ENCODE data around the gene PLAAT4.
A peak's percentile ranks its signal among the peaks of the same experiment; 100 is the strongest.

The PLAAT4 gene

GRCh38 chr11:63536669-63537292 is at the start of gene PLAAT4:
Gene PLAAT4 (plus strand): TSS chr11:63536808. CDS start chr11:63536869, 61 bp downstream.
- no peak for DNase-seq

- DNase-seq: no peak
Measured at GRCh38 chr11:63488789-63489188, 47.8 kb upstream of the PLAAT4 start.

GRCh38 chr11:63489879-63490278 is 46.7 kb upstream of the PLAAT4 start:
- no peak for DNase-seq

GRCh38 chr11:63490551-63491239 is 45.9 kb upstream of the PLAAT4 start, which contains the start of gene PLAAT5:
Gene PLAAT5 (minus strand): TSS chr11:63491167. CDS start chr11:63491034, 133 bp downstream.
- DNase-seq: no peak

- DNase-seq: no peak
Measured at GRCh38 chr11:63491240-63491587, 45.4 kb upstream of the PLAAT4 start.

GRCh38 chr11:63491636-63492372 is 44.8 kb upstream of the PLAAT4 start:
- no peak for DNase-seq

- no peak for DNase-seq
Measured at GRCh38 chr11:63492441-63492840, 44.2 kb upstream of the PLAAT4 start.

- no peak for DNase-seq
Measured at GRCh38 chr11:63493127-63493526, 43.5 kb upstream of the PLAAT4 start.

GRCh38 chr11:63494975-63495374 is 41.6 kb upstream of the PLAAT4 start:
- DNase-seq: no peak

GRCh38 chr11:63499874-63500273 is 36.7 kb upstream of the PLAAT4 start:
- no peak for DNase-seq

GRCh38 chr11:63501236-63501635 is 35.4 kb upstream of the PLAAT4 start:
- no peak for DNase-seq

GRCh38 chr11:63502252-63502820 is 34.3 kb upstream of the PLAAT4 start:
- no peak for DNase-seq

- DNase-seq: no peak
Measured at GRCh38 chr11:63503492-63503891, 33.1 kb upstream of the PLAAT4 start.

GRCh38 chr11:63504054-63504453 is 32.6 kb upstream of the PLAAT4 start:
- DNase-seq: no peak

- DNase-seq: no peak
Measured at GRCh38 chr11:63504933-63505586, 31.5 kb upstream of the PLAAT4 start.

- no peak for DNase-seq
Measured at GRCh38 chr11:63505857-63506528, 30.6 kb upstream of the PLAAT4 start, which contains the start of gene LGALS12. Gene LGALS12 (plus strand): TSS chr11:63506084. CDS start chr11:63506459, 375 bp downstream.

GRCh38 chr11:63506876-63507275 is 29.7 kb upstream of the PLAAT4 start:
- DNase-seq: no peak

- no peak for DNase-seq
Measured at GRCh38 chr11:63507511-63507910, 29.1 kb upstream of the PLAAT4 start.

- DNase-seq: peak; percentile 25 to 49
Measured at GRCh38 chr11:63508009-63508408, 28.6 kb upstream of the PLAAT4 start.

GRCh38 chr11:63508745-63509144 is 27.9 kb upstream of the PLAAT4 start:
- DNase-seq: no peak

GRCh38 chr11:63510360-63511047 is 26.1 kb upstream of the PLAAT4 start:
- DNase-seq: no peak
